Heart right ventricle (tissue), 16 donors: ENCODE data around the gene AKR1D1. TPM values are rescaled to one million over a fixed set of nuclear protein-coding genes. Genes with fewer than 3 reads are reported as not detected.

Experiments
- ATAC-seq, 8 donors: fragments of 200-7000 bp; cut with Tn5 transposase; one replicate each; pipeline ENCODE4 v1.9.1; 2020; ENCODE audit warnings: mild to moderate bottlenecking in 8 of 8, moderate library complexity in 8 of 8, moderate number of reproducible peaks in 1 of 8
- DNase-seq, 2 donors: peaks; one replicate each; pipeline ENCODE4 v3.0.0-alpha.2; 2020
- H3K27ac ChIP-seq, 10 donors: fragments of 200-600 bp; sonication (generic) in 2 of 10; one replicate each; pipeline versions ENCODE4 v1.5.0 to v1.8.0; 2020 to 2022; ENCODE audit warnings: mild to moderate bottlenecking in 3 of 10
- H3K27me3 ChIP-seq, 7 donors: fragments of 200-600 bp; one replicate each; pipeline ENCODE4 v1.8.0; 2021 to 2022; ENCODE audit warnings: mild to moderate bottlenecking in 2 of 7
- H3K36me3 ChIP-seq, 9 donors: fragments of 200-600 bp; sonication (generic) in 1 of 9; one replicate each; pipeline versions ENCODE4 v1.5.0 to v1.8.0; 2020 to 2022; ENCODE audit warnings: mild to moderate bottlenecking in 2 of 9
- H3K4me1 ChIP-seq, 9 donors: fragments of 200-600 bp; sonication (generic) in 1 of 9; one replicate each; pipeline versions ENCODE4 v1.5.0 to v1.8.0; 2020 to 2022; ENCODE audit warnings: mild to moderate bottlenecking in 4 of 9
- H3K4me3 ChIP-seq, 10 donors: fragments of 200-600 bp; sonication (generic) in 2 of 10; one replicate each; pipeline versions ENCODE4 v1.5.0 to v1.8.0; 2020 to 2022; ENCODE audit warnings: mild to moderate bottlenecking in 7 of 10, moderate library complexity in 2 of 10
- H3K9me3 ChIP-seq, 11 donors: fragments of 200-600 bp in 10 of 11; sonication (generic) in 2 of 11; one replicate each; pipeline versions ENCODE4 v1.5.0 to v1.8.0; 2013 to 2022; ENCODE audit warnings: mild to moderate bottlenecking in 2 of 11, control low read depth in 1 of 11, moderate library complexity in 1 of 11
- WGBS, 2 donors: extraction: QIAGEN DNeasy Blood & Tissue Kit; methylation state at CpG; one replicate each; pipeline ENCODE4 v1.1.7; 2013; ENCODE audit warnings: inconsistent platforms in 1 of 2; 5-methylcytosine and 5-hydroxymethylcytosine counted together
- intact Hi-C, 10 donors: fragments of 100-400 bp; cut with DNase I; formaldehyde crosslinking; loops; one replicate each; pipeline versions ENCODE4 v1.11.1 to v1.14.2; 2022
- polyA plus RNA-seq, 2 donors: library from polyadenylated mRNA; stranded (reverse); fragments of 200-250 nt; gene quantifications; one replicate each; pipeline ENCODE4 v1.2.3, GENCODE V29; 2013
- total RNA-seq, 10 donors: library from RNA; stranded (reverse); fragmentation: NEBNext Ultra II Directional in 3 of 10; extraction: Animal tissue kit (Norgen Biotek cat#: 25700) in 3 of 10; gene quantifications; one replicate each; pipeline versions ENCODE4 v1.2.1 to v1.2.4, GENCODE V29; 2021 to 2023
- TF ChIP-seq, protein P1 (sequence below), 9 donors: fragments of 200-600 bp; sonication (generic) in 2 of 9; IDR thresholded peaks; one replicate each; pipeline versions ENCODE4 v1.5.0 to v1.8.0; 2021 to 2022; ENCODE audit warnings: antibody characterized with exemption in 9 of 9, mild to moderate bottlenecking in 5 of 9, moderate library complexity in 1 of 9
- donor health status: Arrhythmogenic right ventricular cardiomyopathy.
- donor health status: ischemic (EF 13 %, LVEDD 7.1; RV severe dilation, severe dysfunction).
- donor health status: healthy with polysubstance abuse.
- donor health status: DM: no; HTN: yes; CAD: no.
- donor health status: DM: no; HTN: no; CAD: no.
- donor health status: ischemic (EF 25% LVEDD 6.9; RV normal size, moderate dysfunction).
- donor health status: ischemic (EF 25% LVEDD 5.7; RV mildly dilated, moderate dysfunction).
- donor health status: healthy.
- donor health status: DM: yes; HTN: yes; CAD: no.
- donor health status: Ischemic cardiomyopathy.
- donor health status: ischemic (EF 35%, LVEDD 5.7; RV mildly dilated, moderate dysfunction).
- donor health status: nonischemic (EF 11% LVEDD 7.7; RV severe dilation, severe dysfunction).
- donor health status: DM: yes; HTN: yes; CAD: no.
- donor health status: PGD.
- donor health status: ischemic (EF 29% LVEDD 5.4; RV normal size, mild dysfunction).
- donor health status: nonischemic (EF 23%, LVEDD 6.1; RV moderate dilation, normal function).

AKR1D1 gene
- total and polyA plus RNA-seq, 12 donors = not detected

GRCh38 chr7:138162236-138162635, 86.0 kb downstream of the AKR1D1 start:
- TF ChIP-seq, protein P1, sequence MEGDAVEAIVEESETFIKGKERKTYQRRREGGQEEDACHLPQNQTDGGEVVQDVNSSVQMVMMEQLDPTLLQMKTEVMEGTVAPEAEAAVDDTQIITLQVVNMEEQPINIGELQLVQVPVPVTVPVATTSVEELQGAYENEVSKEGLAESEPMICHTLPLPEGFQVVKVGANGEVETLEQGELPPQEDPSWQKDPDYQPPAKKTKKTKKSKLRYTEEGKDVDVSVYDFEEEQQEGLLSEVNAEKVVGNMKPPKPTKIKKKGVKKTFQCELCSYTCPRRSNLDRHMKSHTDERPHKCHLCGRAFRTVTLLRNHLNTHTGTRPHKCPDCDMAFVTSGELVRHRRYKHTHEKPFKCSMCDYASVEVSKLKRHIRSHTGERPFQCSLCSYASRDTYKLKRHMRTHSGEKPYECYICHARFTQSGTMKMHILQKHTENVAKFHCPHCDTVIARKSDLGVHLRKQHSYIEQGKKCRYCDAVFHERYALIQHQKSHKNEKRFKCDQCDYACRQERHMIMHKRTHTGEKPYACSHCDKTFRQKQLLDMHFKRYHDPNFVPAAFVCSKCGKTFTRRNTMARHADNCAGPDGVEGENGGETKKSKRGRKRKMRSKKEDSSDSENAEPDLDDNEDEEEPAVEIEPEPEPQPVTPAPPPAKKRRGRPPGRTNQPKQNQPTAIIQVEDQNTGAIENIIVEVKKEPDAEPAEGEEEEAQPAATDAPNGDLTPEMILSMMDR (IDR thresholded peaks at IDR 0.05) = no peak
- Histone ChIP-seq H3K27me3 (no peaks in the 10 kb centered on the region), H3K27ac (no peak overlapping the region), H3K4me1 (no peaks in the 10 kb centered on the region), H3K9me3 (peaks cover 0 to 26% (median 12%) of the 10 kb centered on the region in 11 donors), H3K4me3 (no peak overlapping the region), H3K36me3 (no peaks in the 10 kb centered on the region)
- ATAC-seq (no peak), DNase-seq (no peak)
- 83 to 87% methylated on average over 1 of the region's 1 CpG for WGBS, 2 donors
- intact Hi-C loops = loop anchor here in 6 of 10 donors (2.0 to 10.0 kb wide), 6 partner anchors 283 to 580 kb away; partner anchors contain the start of gene TRIM24 (in 2 of the 6)

DNA sequence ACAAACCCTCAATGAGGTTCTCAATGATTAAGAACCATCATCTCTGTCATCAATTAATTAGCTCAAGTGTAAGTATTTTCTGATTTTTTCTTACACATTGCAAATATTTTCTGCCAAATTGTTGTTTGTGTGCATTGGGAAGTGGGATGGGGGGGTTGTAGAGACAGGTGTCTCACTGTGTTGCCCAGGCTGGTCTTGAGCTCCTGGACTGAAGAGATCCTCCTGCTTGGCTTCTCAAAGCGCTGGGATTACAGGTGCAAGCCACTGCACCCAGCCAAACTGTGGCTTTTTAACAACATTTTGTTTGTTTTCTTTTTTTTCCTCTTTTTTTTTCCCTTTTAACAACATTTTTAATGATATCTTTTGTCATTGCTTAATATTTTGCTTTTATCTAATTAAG, 87.5 kb downstream of the AKR1D1 start:
- WGBS, 2 donors = 96 to 97% methylated on average over 1 of the region's 1 CpG
- no peak for DNase-seq
- no peaks in the 10 kb centered on the region for H3K36me3 ChIP-seq
- H3K4me3 ChIP-seq = no peak overlapping the region
- no peaks in the 10 kb centered on the region for H3K4me1 ChIP-seq
- peaks cover 0 to 26% (median 12%) of the 10 kb centered on the region in 11 donors for H3K9me3 ChIP-seq
- H3K27ac ChIP-seq = no peak overlapping the region
- no peak for ATAC-seq
- intact Hi-C loops = loop anchor here in 6 of 10 donors (2.0 to 10.0 kb wide), 6 partner anchors 281 to 579 kb away; partner anchors contain the start of gene TRIM24 (in 2 of the 6)
- TF ChIP-seq, protein P1 (IDR thresholded peaks at IDR 0.05) = no peak
- H3K27me3 ChIP-seq = no peaks in the 10 kb centered on the region

- Histone ChIP-seq H3K9me3 (peaks cover 0 to 26% (median 12%) of the 10 kb centered on the region in 11 donors), H3K27me3 (no peaks in the 10 kb centered on the region), H3K36me3 (no peaks in the 10 kb centered on the region), H3K4me1 (no peaks in the 10 kb centered on the region), H3K27ac (no peak overlapping the region), H3K4me3 (no peak overlapping the region)
- intact Hi-C loops = loop anchor here in 6 of 10 donors (5.0 to 10.0 kb wide), 5 partner anchors 280 to 577 kb away; partner anchors contain the start of gene TRIM24 (in 2 of the 6)
- WGBS, 2 donors = 94 to 96% methylated on average over 3 of the region's 3 CpGs
- TF ChIP-seq, protein P1 (IDR thresholded peaks at IDR 0.05) = no peak
- DNase-seq = no peak
- no peak for ATAC-seq
Observed at GRCh38 chr7:138164804-138165203, 88.5 kb downstream of the AKR1D1 start.

DNA sequence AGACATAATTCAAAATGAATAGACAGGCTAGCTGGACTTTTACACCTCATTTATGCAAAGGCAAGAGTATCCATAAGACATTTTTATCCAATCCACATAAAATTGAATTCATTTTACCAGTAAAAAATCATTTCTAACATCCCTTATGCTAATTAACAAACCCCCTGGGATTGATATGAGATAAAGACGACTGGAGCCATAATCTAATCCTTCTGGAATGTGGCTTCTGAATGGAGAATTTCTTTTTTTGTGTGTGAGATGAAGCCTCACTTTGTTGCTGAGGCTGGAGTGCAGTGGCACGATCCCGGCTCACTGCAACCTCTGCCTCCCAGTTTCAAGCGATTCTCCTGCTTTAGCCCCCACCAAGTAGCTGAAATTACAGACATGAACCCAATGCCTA, 90.4 kb downstream of the AKR1D1 start:
- TF ChIP-seq, protein P1 (IDR thresholded peaks at IDR 0.05) = no peak

More for the DNA sequence above, 90.4 kb downstream of the AKR1D1 start:
- Histone ChIP-seq H3K4me1 (peaks cover 0 to 4% (median 0%) of the 10 kb centered on the region in 9 donors), H3K27ac (no peak overlapping the region), H3K9me3 (peaks cover 0 to 26% (median 12%) of the 10 kb centered on the region in 11 donors), H3K36me3 (no peaks in the 10 kb centered on the region), H3K27me3 (no peaks in the 10 kb centered on the region), H3K4me3 (no peak overlapping the region)
- intact Hi-C loops = loop anchor here in 2 of 10 donors (10.0 kb wide), 2 partner anchors 278 to 298 kb away; partner anchors contain the start of gene TRIM24 (in 1 of the 2)
- DNase-seq (no peak), ATAC-seq (no peak)
- WGBS, 2 donors = 38 to 43% methylated on average over 4 of the region's 4 CpGs
